Ecto neural progenitor cell (in vitro differentiated cells): ENCODE data around the gene PLEKHG4B.
"Not testable (repeated sequence)": the region's sequence is repeated elsewhere in the genome, so short reads cannot be mapped to it uniquely, and the experiment has no call there.

Experiments
- DNase-seq: peaks from one replicate; pipeline ENCODE4 v3.0.0-alpha.2; 2018; ENCODE audit warnings: low spot score

PLEKHG4B gene

GRCh38 chr5:222951-223715 is 131.2 kb downstream of the PLEKHG4B start:
- DNase-seq, result not testable (repeated sequence)

GRCh38 chr5:223791-224190 is 131.8 kb downstream of the PLEKHG4B start:
- DNase-seq, result no peak

GRCh38 chr5:225334-225733 is 133.4 kb downstream of the PLEKHG4B start:
- DNase-seq, result no peak

- not testable (repeated sequence) for DNase-seq
Observed at GRCh38 chr5:227375-227774, 135.4 kb downstream of the PLEKHG4B start.

- no peak for DNase-seq
Observed at GRCh38 chr5:228886-229285, 136.9 kb downstream of the PLEKHG4B start.

- DNase-seq, result no peak
Observed at GRCh38 chr5:230711-231110, 138.7 kb downstream of the PLEKHG4B start.

- DNase-seq, result no peak
Observed at GRCh38 chr5:231661-232060, 139.7 kb downstream of the PLEKHG4B start.

GRCh38 chr5:233426-233825 is 141.5 kb downstream of the PLEKHG4B start:
- DNase-seq, result not testable (repeated sequence)

- no peak for DNase-seq
Observed at GRCh38 chr5:234450-234849, 142.5 kb downstream of the PLEKHG4B start.

GRCh38 chr5:235527-235926 is 143.6 kb downstream of the PLEKHG4B start:
- DNase-seq, result not testable (repeated sequence)

GRCh38 chr5:237931-238330 is 146.0 kb downstream of the PLEKHG4B start:
- not testable (repeated sequence) for DNase-seq
